HepG2 (cell line): ENCODE results near the gene GFRA4. TPM values are rescaled to one million over a fixed set of nuclear protein-coding genes. Genes with fewer than 3 reads are reported as not detected.

ENCODE experiments used
- ARID3A ChIP-seq: IDR thresholded peaks from 2 replicates; pipeline ENCODE4 v1.6.1; 2012; ENCODE audit warnings: low read depth, low read length, improper control_type of control experiment
- BRF2 ChIP-seq: sonication (generic); formaldehyde crosslinking; IDR thresholded peaks from 2 replicates; pipeline ENCODE4 v1.8.1; 2022; ENCODE audit warnings: mild to moderate bottlenecking, missing genetic modification reagents
- CBFB ChIP-seq: sonication (generic); formaldehyde crosslinking; IDR thresholded peaks from 2 replicates; pipeline ENCODE4 v1.4.0; 2020; ENCODE audit warnings: missing genetic modification reagents
- GFI1 ChIP-seq: sonication (generic); formaldehyde crosslinking; IDR thresholded peaks from 2 replicates; pipeline ENCODE4 v1.5.0; 2020; ENCODE audit warnings: missing genetic modification reagents, mild to moderate bottlenecking, borderline replicate concordance
- KDM6A ChIP-seq: IDR thresholded peaks from 2 replicates; pipeline ENCODE4 v1.6.1; 2016; ENCODE audit warnings: low read depth
- NFIC ChIP-seq: IDR thresholded peaks from 2 replicates; pipeline ENCODE4 v1.6.1; 2012; ENCODE audit warnings: mild to moderate bottlenecking, low read length, inconsistent platforms
- PBX3 ChIP-seq: sonication (generic); formaldehyde crosslinking; IDR thresholded peaks from 2 replicates; pipeline ENCODE4 v1.8.1; 2023; ENCODE audit warnings: missing genetic modification reagents, inconsistent platforms, borderline replicate concordance
- PRDM10 ChIP-seq: sonication (generic); formaldehyde crosslinking; IDR thresholded peaks from 2 replicates; pipeline ENCODE4 v1.4.0; 2020; ENCODE audit warnings: low read depth, missing genetic modification reagents
- PRDM4 ChIP-seq: sonication (generic); formaldehyde crosslinking; IDR thresholded peaks from 2 replicates; pipeline ENCODE4 v1.9.0; 2021; ENCODE audit warnings: missing genetic modification reagents, borderline replicate concordance
- SPEN ChIP-seq: sonication (generic); formaldehyde crosslinking; IDR thresholded peaks from 2 replicates; pipeline ENCODE4 v1.5.1; 2020; ENCODE audit warnings: low read depth, mild to moderate bottlenecking, missing genetic modification reagents
- ZNF3 ChIP-seq: IDR thresholded peaks from 2 replicates; pipeline ENCODE4 v1.7.0; 2017; ENCODE audit warnings: inconsistent platforms
- ZNF484 ChIP-seq: sonication (generic); formaldehyde crosslinking; IDR thresholded peaks from 2 replicates; pipeline ENCODE4 v1.5.1; 2020; ENCODE audit warnings: mild to moderate bottlenecking, low read depth, missing genetic modification reagents, borderline replicate concordance
- ZNF558 ChIP-seq: sonication (generic); formaldehyde crosslinking; IDR thresholded peaks from 2 replicates; pipeline ENCODE4 v1.9.0; 2022; ENCODE audit warnings: mild to moderate bottlenecking, missing genetic modification reagents, borderline replicate concordance
- ZNF572 ChIP-seq: sonication (generic); formaldehyde crosslinking; IDR thresholded peaks from 2 replicates; pipeline ENCODE4 v1.5.1; 2020; ENCODE audit warnings: mild to moderate bottlenecking, missing genetic modification reagents
- ZNF83 ChIP-seq: sonication (generic); formaldehyde crosslinking; IDR thresholded peaks from 2 replicates; pipeline ENCODE4 v1.4.0; 2020; ENCODE audit warnings: missing genetic modification reagents, mild to moderate bottlenecking, borderline replicate concordance
- ZNF839 ChIP-seq: sonication (generic); formaldehyde crosslinking; IDR thresholded peaks from 2 replicates; pipeline ENCODE4 v1.4.0; 2020; ENCODE audit warnings: missing genetic modification reagents, mild to moderate bottlenecking, borderline replicate concordance
- ZNF878 ChIP-seq: sonication (generic); formaldehyde crosslinking; IDR thresholded peaks from 2 replicates; pipeline ENCODE4 v1.8.1; 2023; ENCODE audit warnings: mild to moderate bottlenecking, missing genetic modification reagents, moderate library complexity
- ZSCAN20 ChIP-seq: sonication (generic); formaldehyde crosslinking; IDR thresholded peaks from 2 replicates; pipeline ENCODE4 v1.4.0; 2020; ENCODE audit warnings: missing genetic modification reagents, mild to moderate bottlenecking, borderline replicate concordance
- polyA plus RNA-seq, 8 experiments: library from polyadenylated mRNA; depleted of rRNA in 3 of 8; stranded (reverse) in 7 of 8; unstranded in 1 of 8; fragments of >200 nt; fragmentation: Illumina TruSeq in 4 of 8; extraction: Trizol in 4 of 8; gene quantifications; 2 replicates each; pipeline versions ENCODE4 v1.2.1 to v1.2.3, GENCODE V29; 2011 to 2016; ENCODE audit warnings: low read depth in 4 of 8, missing spikeins in 1 of 8, mixed read lengths in 1 of 8; ENCODE audit not compliant: insufficient read depth in 1 of 8
- total RNA-seq, 5 experiments: library from RNA; depleted of rRNA; stranded (reverse); fragments of >200 nt; fragmentation: Illumina TruSeq; extraction: Trizol; gene quantifications; 2 replicates each; pipeline ENCODE4 v1.2.3, GENCODE V29; 2016; ENCODE audit warnings: low read depth in 1 of 5

GFRA4 gene
- total and polyA plus RNA-seq, 2 of the 13 experiments (the other 11 are each of a cell fraction or from before 2014, with no cell fraction given): not detected

- TF ChIP-seq SPEN (CRISPR knock-in tag) (peak; percentile 34; the same call in 1 of the 2 replicates), NFIC (no peak), ZNF572 (CRISPR knock-in tag) (no peak; the same call in 1 of the 2 replicates), ZNF484 (CRISPR knock-in tag) (no peak), ZNF3 (no peak; the same call in 1 of the 2 replicates), PRDM4 (CRISPR knock-in tag) (no peak), ZNF558 (CRISPR knock-in tag) (no peak), KDM6A (0 out of 2 replicates have a peak, but pooled peaks have one; percentile 19), PRDM10 (CRISPR knock-in tag) (no peak), ZNF878 (CRISPR knock-in tag) (no peak), GFI1 (CRISPR knock-in tag) (peak; percentile 68; the same call in 1 of the 2 replicates), ARID3A (peak; percentile 54), ZSCAN20 (0 out of 2 replicates have a peak, but pooled peaks have one; percentile 26), PBX3 (no peak), ZNF83 (peak; percentile 56; the same call in 1 of the 2 replicates), BRF2 (no peak), CBFB (CRISPR knock-in tag) (no peak), ZNF839 (CRISPR knock-in tag) (no peak; the same call in 1 of the 2 replicates)
These were observed 4.3 kb downstream of the GFRA4 start (continued) for GRCh38 chr20:3658716-3659491.
